GM19372 (cell line): ENCODE measurements around the gene BDKRB2.

Source experiments
- ATAC-seq: cut with Tn5 transposase; IDR thresholded peaks from one replicate; pipeline ENCODE4 v1.9.1; 2021; ENCODE audit warnings: mild to moderate bottlenecking, low read depth, moderate library complexity; ENCODE audit not compliant: unreplicated experiment

BDKRB2 gene

DNA sequence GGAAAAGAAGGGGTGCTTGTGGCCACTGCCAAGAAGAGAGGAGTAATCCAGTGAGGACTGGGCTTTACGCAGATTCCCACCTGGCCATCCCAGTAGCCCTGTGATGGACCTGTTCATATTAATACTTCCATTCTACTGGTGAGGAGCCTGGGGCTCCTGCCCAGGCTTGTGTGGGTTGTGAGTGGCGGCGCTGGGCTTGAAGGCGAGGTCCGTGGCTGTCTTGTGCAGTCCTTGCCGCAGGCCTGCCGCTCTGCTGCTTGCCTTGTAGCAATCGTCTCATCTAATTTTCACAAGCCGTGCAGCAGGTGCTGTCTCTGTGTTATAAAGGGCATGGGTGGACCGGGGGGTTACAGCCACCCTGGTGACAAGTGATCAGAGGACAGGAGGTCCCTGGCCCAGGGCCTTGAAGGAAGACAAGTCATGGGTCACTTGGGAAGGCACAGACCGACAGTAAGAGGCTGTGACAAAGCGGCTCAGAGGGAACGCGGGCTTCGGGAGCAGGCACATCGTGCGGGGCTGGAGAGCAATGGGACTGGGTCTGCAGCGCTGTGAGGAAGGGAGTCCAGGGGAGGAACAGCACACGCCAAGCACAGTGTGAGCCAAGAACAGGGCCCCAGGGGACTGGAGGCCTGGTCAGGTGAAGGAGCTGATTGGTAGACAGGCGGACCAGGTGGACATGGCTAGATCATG, 7.3 kb upstream of the BDKRB2 start:
- no peak for ATAC-seq

DNA sequence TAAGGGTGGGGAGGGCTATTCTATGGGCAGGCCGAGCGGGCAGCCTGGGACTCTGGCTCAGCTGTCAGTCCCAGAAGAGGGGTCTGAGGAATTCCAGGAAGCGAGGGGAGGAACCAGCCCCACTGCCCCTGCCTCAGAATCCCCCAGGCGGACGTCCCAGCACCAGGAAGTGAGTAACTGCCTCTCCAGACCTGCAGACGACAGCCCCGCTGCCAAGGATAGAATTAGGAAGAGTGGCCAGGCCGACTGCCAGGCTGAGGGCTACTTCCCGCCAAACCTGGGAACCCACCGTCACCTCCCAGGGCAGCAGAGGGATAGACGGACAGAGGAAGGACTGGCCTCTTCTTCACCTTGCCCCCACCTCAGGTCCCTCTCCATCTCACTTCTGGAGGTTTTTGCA, 6.7 kb upstream of the BDKRB2 start:
- no peak for ATAC-seq

DNA sequence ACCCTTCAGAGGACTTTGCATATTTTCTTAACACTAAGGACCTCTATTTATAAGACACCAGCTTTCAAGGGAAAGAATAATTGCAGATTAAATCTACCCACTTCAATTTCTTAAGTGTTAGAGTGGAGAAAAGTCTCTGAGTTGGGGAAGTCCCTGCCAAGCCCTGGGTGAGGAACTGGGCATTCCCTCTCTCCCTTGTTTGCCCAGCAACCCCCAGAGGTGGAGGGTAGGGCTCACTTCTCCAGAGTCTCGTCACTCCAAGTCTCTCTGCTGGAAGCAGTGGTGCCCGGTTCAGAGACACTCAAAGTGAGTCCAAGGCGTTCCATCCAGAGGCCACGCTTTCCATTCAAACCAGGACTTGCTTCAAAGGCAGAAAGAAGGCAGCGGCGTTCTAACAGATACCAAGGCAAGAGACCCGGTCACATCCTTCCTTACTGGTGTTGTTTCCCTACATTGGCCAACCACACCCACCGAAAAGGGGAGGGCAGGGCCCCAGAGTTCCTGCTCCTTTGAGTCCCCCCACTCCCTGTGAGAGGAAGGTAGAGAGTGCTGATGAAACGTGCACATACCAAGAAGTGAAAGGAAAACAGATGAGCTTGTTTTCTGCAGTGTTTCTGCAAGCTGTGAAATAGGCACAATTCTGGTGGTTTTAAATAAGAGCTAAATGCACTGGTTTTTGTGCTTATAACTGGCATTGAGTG, 6.1 kb upstream of the BDKRB2 start:
- ATAC-seq, result no peak

DNA sequence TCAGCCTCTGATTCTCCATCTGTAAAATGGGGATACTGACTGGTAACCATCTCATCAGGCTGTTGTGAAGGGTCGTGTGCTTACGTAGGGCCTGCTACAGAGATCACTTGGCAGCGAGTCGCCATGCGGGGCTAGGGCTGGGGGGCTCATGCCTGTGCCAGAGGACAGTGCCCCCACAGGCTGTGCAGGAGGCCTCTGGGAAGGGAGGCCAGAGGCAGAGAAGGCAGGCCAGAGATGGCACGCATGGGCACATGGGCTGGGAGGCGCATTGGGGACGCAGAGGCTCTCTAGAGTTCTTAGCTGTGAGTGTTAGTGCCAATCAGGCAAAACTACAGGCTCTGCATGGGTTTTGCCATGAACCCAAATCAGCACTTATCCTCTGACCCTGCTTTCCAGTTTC, 3.5 kb upstream of the BDKRB2 start:
- ATAC-seq, result no peak

DNA sequence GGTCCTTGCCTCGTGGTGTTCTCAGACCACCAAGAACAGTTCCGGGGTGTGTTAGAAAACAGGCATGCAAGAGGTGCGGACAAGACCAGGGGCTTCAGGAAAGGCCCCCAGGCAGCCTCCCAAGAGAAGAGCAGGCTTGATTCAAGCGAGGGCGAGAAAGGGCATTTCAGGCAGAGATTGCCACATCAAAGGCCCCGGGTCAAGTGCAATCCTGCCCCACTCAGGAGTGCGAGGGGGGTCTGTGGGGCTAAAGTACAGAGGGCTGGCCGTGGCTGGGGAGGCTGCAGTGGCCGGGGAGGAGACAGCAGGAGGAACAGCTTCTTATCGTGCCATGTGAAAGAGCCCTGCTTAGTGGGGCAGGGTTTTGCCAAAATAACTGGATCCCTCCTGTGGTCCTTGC, 2.7 kb upstream of the BDKRB2 start:
- no peak for ATAC-seq

DNA sequence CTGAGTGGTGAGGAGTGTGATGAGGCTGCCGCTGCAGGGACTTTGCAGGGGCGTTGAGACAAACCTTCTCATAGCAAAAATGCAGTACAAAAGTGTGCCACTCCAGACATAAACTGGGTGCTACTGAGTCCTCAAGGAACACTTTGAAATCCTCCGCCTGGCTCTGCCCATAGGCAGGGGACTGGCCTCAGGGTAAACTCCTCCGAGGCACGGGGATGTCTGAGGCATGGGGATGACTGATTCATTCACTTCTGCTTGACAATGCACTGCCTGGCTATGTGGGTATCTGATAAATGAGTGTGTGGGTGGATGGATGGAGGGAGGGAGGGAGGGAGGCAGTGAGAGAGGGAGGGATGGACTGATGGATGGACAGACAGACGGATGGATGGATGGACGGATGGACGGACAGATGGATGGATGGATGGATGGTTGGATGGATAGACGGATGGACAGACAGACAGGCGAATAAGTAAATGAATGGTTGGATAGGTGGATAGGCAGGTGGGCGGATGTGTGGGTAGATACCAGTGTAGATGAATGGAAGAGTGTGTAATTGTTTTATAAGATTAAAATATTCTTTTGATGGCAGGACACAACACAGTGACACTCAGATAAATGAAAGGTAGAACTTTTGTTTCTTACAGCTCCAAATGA, 2.1 kb upstream of the BDKRB2 start:
- ATAC-seq, result no peak

DNA sequence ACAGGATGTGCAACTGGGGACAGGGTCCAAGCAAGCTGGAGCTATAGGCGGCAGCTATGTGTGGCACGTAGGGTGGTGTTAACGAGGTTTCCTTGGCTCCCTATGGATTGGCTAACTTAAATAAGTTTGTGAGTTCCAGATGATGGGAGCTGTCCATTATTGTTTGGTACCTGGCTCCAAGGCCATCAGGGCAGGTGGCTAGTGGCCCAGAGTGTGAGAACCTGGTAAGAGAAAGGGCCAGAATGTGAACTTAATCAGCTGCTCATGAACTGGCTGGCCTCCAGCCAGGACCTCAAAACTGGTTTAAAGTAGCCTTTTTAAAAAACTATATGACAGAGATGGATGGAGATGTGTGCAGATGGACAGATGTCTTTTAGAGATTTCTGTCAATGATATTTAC, 1.5 kb upstream of the BDKRB2 start:
- ATAC-seq, result no peak

DNA sequence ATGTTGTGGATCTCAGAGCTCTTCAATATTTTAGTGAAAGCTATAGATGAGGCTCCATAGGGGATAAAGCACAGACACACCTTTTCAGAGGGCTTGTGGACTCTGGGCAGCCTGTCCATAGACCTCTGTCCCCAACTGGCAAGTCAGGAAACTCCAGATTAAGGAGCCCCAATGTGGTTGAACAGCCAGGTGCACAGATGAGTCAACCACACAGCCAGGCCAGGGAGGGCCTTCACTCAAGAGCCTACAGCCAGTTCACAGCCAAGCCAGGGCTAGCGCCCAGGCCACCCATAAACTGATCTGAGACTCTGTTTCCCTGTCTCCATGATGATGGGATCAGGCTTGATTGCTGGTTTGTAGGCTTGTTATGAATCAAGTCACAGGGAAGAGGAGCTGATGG, 1.0 kb upstream of the BDKRB2 start:
- no peak for ATAC-seq

DNA sequence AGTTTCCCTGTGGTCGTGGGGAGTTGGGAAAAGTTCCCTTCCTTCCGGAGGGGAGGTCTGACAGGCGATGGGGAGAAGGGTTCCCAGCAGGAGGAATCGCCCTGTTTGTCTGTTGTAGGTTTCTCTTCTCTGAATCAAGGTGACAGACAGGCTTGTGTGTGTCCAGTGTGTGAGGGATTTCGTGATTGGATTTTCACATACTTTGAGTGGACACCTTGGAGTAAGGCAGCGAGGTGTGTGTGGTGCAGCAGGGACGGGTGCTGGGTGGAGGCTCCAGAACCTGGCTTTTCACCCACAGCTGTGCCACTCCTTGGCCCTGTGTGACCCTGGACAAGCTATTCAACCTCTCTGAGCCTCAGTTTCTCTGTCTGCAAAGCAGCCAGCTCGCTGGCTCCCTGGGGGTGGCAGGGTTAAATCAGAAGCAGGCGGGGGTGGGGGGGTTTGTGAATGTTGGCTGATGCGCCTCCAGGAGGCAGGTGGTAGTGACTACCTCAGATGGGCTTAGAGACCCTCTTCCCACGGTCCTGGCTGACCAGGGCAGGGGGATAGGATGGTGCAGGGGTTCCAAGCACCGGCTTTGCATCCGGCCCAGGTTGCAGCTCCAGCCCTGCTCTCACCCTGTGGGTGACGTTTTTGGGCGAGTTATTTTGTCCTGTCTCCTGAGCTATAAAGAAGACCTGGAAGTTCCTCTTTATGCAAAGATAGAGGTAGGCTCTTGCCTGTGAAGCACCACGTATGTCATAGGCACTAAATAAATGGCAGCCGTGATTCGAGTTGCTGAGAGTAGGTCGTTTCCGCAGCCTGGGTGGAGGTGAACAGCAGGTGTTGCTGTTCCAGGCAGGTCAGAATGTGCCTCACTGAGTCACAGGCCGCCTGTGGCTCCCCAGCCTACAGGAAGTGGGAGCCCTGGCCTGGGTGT, 679 bp downstream of the BDKRB2 start:
- no peak for ATAC-seq

DNA sequence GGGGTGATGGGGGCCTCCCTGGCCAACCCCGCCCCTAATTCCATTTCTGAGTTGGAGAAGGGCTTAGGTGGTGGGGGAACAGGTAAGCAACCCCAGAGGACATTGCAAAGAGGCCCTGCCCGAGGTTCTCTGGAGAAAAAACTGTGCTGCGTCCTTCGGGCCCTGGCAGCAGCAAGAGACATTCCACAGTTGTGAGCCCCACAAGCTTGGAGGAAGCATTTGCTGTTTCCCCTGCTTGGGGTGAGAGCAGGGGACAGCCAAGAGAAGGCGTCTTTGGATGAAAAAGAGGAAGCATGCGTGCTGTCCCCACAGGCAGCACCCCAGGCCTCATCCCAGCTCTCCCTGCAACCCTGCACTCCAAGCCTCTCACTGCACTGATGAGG, 1.3 kb downstream of the BDKRB2 start:
- ATAC-seq, result no peak

DNA sequence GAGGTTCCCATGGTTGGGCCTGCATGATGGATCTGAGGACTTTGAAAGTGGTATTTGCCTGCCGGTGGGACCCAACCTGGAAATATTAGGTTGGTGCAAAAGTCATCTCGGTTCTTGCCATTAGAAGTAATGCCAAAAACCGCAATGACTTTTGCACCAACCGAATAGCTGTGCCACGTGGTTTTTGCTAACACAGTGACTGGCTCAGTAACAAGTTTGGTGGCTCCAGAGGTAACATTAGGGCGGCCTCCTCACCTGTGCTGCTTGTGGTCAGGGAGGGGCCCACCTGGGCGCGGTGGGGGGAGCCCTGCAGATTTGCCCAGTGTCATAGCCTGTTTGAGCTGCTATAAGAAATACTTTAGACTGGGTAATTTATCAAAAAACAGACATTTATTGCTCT, 1.8 kb downstream of the BDKRB2 start:
- no peak for ATAC-seq

DNA sequence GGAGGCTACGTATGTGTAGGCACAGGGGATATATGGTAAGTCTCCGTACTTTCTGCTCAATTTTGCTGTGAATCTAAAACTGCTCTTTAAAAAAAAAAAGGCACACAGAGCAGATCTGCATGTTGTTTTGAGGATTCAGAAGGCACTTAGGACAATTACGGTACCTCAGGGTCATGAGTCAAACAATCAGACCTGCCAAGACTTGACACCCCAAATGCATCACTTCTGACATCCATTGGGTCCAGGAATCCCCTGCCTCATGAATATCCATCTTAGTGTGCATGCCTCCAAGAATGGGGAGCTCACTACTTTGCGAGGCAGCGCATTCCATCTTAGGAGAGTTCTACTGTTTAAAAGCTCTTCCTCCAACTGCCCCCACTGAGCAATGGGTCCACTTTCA, 3.0 kb downstream of the BDKRB2 start:
- ATAC-seq, result no peak

DNA sequence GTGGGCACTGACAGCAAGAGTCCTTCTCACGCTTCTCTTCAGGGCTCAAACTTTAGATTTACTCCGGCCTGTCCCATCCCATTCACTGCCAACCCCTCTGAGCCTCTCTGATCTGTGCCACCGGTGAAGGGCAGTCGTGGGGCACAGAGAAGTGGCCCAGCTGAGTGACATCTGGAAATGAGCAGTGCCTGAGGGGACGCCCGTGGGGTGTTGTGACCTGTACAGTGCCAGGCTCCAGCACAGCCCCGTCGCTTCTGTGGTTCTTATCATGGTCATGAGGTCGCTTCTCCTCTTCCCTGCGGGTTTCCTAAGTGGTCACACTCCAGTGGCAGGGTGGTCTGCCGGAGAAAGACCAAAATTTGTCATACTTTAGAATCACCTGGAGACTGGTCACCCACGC, 4.1 kb downstream of the BDKRB2 start:
- no peak for ATAC-seq

DNA sequence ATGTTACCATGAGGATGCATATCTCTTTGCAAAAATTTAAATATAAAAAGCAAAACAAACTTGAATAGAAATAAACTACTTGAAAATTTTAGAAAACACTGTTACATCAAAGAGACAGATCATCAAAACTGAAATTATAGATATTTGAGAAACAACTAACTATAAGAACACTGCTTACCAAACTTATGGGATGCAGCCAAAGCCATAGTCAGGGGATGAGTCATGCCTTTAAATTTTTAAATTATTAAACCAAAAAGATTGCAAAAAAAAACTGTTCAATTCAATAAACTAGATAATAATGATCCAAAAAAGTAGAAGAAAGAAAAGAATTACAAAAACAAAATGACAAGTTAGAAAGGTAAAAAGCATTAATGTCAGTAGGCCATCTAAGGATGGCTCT, 7.5 kb downstream of the BDKRB2 start:
- no peak for ATAC-seq

DNA sequence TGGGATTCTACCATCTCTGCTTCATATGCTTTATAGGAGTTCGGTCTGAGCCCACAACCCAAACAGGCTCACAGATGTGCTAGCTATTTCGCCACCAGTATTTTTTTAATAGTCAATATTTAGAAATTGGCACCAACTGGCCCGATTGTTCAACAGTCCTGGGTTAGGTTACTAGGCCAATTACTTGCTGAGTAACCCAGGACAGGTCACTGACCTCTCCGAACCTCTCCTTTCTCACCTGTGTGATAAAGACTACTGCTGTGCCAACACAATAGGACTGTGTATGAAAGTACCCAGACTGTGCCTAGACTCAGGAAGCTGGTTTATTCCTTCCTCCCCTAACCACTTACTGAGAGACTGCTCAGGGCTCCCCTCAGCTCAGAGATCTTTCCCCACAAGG, 8.3 kb downstream of the BDKRB2 start:
- no peak for ATAC-seq

DNA sequence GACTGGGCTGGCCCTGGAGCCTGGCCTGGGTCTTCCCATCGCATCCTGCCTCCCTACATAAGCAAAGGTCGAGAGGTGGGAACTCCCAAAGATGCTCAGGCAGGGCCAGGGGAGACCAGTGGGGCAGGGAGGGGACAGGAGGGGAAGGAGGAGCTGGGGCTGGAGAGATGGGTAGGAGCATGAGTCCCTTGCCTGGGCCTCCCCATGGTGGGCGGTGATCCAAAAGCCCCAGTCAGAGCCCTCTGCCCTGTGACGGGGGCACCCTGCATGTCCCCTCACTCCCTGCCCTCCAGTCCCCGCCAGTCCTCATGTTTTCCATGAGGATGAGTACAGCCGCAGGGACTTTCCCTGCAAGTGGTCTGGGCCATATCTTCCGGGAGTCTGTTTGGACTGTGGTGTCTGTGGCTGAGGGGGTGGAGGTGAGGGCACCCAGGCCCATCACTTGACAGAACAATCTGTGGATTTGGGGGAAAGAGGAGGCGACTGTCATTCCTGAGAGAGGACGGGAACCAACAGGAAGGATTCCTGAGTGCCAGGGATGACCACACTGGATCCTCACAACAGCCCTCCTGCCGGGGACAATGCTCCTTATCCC, 9.3 kb downstream of the BDKRB2 start:
- ATAC-seq, result no peak

DNA sequence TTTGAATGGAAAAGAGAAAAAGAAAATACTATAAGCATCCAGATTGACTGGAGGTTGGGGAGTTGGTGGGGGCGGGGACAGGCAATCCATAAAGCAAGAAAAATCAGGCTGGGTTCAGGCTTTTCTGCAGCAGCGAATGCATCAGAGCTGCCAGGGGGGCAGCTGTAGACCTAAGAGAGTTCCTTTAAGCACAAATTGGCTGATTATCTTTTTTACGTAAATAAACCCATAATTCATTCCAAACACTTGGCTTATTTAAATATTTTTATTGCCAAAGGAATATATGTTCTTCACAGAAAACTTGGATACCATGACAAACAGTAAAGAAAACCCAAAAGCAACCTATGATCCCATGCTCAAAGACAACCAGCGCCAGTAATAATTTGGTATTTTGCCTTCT, 10.2 kb downstream of the BDKRB2 start:
- ATAC-seq, result no peak

DNA sequence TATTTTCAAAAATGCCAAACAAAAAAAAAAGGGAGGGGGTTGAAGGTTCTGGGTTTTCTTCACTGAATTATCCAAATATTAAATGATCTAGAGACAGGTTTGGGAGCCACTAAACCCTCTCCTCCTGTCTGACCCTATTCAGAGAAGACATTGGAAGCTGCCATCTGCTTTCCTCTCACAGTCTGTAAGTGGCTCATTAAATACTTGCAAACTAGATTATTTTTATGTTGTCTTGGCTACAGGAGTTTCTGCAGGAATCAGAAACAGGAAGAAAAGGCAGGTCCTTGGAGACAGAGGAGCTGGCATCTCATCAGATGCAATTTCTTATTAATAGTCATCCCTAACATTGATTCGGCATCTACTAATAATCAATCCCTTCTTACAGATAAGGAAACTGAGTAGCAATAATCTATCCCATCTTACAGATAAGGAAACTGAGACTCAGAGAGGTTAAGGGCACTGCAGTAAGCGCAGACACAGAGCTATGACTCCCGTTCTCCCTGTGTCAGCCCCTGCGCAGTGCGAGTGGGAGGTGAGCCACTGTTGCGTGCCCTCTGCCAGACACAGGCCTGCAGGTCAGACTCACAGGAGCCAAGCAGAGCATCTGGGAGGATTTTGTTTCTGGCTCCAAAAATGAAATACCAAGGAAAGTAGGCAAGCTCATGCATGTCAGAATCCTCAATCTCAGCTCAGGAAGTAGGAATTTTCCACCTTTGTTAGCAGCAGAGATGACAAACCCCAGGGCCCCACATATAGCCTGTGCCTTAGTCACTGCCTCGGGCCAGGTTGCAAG, 11.0 kb downstream of the BDKRB2 start:
- no peak for ATAC-seq

DNA sequence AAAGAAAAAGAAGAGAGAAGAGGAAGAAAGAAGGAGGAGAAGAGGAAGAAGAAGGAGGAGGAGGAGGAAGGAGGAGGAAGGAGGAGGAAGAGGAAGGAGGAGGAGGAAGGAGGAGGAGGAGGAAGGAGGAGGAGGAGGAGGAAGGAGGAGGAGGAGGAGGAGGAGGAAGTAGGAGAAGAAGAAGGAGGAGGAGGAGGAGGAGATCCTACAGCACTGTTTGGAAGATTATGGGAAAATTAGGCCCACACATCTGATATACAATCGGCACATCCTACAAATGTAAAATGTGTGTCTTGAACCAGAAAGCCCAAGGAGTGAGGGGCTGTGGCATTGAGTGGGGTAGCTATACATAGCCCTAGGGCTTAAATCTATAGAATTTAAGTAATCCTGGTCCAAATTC, 12.0 kb downstream of the BDKRB2 start:
- ATAC-seq, result no peak

DNA sequence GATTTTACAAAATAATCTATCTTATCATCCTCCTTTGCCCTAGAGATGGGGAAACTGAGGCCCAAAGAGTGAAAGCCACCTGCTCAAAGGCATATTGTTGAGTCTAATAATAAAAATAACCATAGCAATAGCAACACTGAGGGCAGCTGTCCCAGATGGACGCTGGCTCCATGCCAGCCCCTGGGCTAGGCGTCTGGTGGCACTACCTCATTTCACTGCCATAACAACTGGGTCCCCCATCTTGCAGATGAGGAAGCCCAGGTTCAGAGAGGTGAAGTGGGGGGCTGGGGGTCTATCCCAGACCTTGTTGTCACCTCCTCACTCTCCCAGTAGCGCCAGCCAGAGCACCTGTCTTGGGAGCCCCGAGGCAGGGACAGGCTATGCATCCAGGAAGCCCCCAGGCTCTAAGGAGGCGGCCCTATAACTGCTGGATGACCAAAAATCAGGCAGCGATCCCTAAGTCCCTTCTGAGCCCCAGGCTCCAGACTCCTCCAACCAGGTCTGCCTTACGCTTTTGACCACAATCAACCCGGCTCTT, 12.8 kb downstream of the BDKRB2 start:
- no peak for ATAC-seq
